ENCODE results near the gene YBEY.

Gene YBEY

GRCh38 chr21:46344219-46344915 lies 58.2 kb downstream of the YBEY start:
- Histone ChIP-seq H3K27ac (ENCODE audit: low read depth, low read length) (no peak overlapping the region), H3K79me2 (ENCODE audit: insufficient read depth, low read length) (peaks cover 36% of the 10 kb centered on the region), H3K36me3 (ENCODE audit: low read length) (no peaks in the 10 kb centered on the region; the same call in 1 of the 2 replicates), H3F3A (ENCODE audit: insufficient read depth) (peaks cover 4% of the 10 kb centered on the region; the same call in 1 of the 2 replicates), H2AFZ (ENCODE audit: low read depth, low read length, severe bottlenecking) (no peak overlapping the region), H3K27me3 (ENCODE audit: low read length) (no peaks in the 10 kb centered on the region), H3K9me2 (replicated peaks; ENCODE audit: insufficient read depth, low read length) (no peaks in the 10 kb centered on the region), H4K20me1 (ENCODE audit: low read depth, low read length) (no peaks in the 10 kb centered on the region), H3K9ac (ENCODE audit: low read length) (no peak overlapping the region), H3K4me2 (ENCODE audit: low read depth, low read length, poor library complexity, severe bottlenecking) (no peak overlapping the region), H3K9me3 (ENCODE audit: insufficient read depth, low read length) (no peaks in the 10 kb centered on the region), H3K4me3 (ENCODE audit: insufficient read depth, low read length, poor library complexity, severe bottlenecking) (no peak overlapping the region)
- no peak for TF ChIP-seq EZH2phosphoT487 (conservative IDR thresholded peaks at IDR 0.05; ENCODE audit: low read length)
- TF ChIP-seq CTCF (IDR thresholded peaks at IDR 0.05; ENCODE audit: insufficient read depth, low read length, poor library complexity, severe bottlenecking): no peak

- no peak for TF ChIP-seq EZH2phosphoT487 (conservative IDR thresholded peaks at IDR 0.05; ENCODE audit: low read length)
- TF ChIP-seq CTCF (IDR thresholded peaks at IDR 0.05; ENCODE audit: insufficient read depth, low read length, poor library complexity, severe bottlenecking): no peak
- H3K9me3 ChIP-seq (ENCODE audit: insufficient read depth, low read length): no peaks in the 10 kb centered on the region
- H3K4me2 ChIP-seq (ENCODE audit: low read depth, low read length, poor library complexity, severe bottlenecking): no peak overlapping the region
- H3K4me3 ChIP-seq (ENCODE audit: insufficient read depth, low read length, poor library complexity, severe bottlenecking): no peak overlapping the region
- no peaks in the 10 kb centered on the region for H3K27me3 ChIP-seq (ENCODE audit: low read length)
- H3K79me2 ChIP-seq (ENCODE audit: insufficient read depth, low read length): peaks cover 36% of the 10 kb centered on the region
- H2AFZ ChIP-seq (ENCODE audit: low read depth, low read length, severe bottlenecking): no peak overlapping the region
- no peak overlapping the region for H3K9ac ChIP-seq (ENCODE audit: low read length)
- H3K36me3 ChIP-seq (ENCODE audit: low read length): no peaks in the 10 kb centered on the region; the same call in 1 of the 2 replicates
- H4K20me1 ChIP-seq (ENCODE audit: low read depth, low read length): no peaks in the 10 kb centered on the region
- H3K9me2 ChIP-seq (replicated peaks; ENCODE audit: insufficient read depth, low read length): no peaks in the 10 kb centered on the region
- H3K27ac ChIP-seq (ENCODE audit: low read depth, low read length): no peak overlapping the region
- peaks cover 4% of the 10 kb centered on the region; the same call in 1 of the 2 replicates for H3F3A ChIP-seq (ENCODE audit: insufficient read depth)
Observed at GRCh38 chr21:46345861-46346260, 59.7 kb downstream of the YBEY start.

- Histone ChIP-seq H3K9me3 (ENCODE audit: insufficient read depth, low read length) (no peaks in the 10 kb centered on the region), H3K27ac (ENCODE audit: low read depth, low read length) (no peak overlapping the region), H2AFZ (ENCODE audit: low read depth, low read length, severe bottlenecking) (no peak overlapping the region), H3K79me2 (ENCODE audit: insufficient read depth, low read length) (peaks cover 30% of the 10 kb centered on the region), H3K27me3 (ENCODE audit: low read length) (no peaks in the 10 kb centered on the region), H3K9me2 (replicated peaks; ENCODE audit: insufficient read depth, low read length) (no peaks in the 10 kb centered on the region), H3K4me3 (ENCODE audit: insufficient read depth, low read length, poor library complexity, severe bottlenecking) (no peak overlapping the region), H3F3A (ENCODE audit: insufficient read depth) (peaks cover 4% of the 10 kb centered on the region; the same call in 1 of the 2 replicates), H3K4me2 (ENCODE audit: low read depth, low read length, poor library complexity, severe bottlenecking) (no peak overlapping the region), H3K9ac (ENCODE audit: low read length) (no peak overlapping the region), H4K20me1 (ENCODE audit: low read depth, low read length) (no peaks in the 10 kb centered on the region), H3K36me3 (ENCODE audit: low read length) (no peaks in the 10 kb centered on the region; the same call in 1 of the 2 replicates)
- TF ChIP-seq EZH2phosphoT487 (conservative IDR thresholded peaks at IDR 0.05; ENCODE audit: low read length) (no peak), CTCF (IDR thresholded peaks at IDR 0.05; ENCODE audit: insufficient read depth, low read length, poor library complexity, severe bottlenecking) (no peak)
Observed at GRCh38 chr21:46346296-46347202, 60.4 kb downstream of the YBEY start.
